Right hindlimb (tissue), 1 donor: ENCODE data around the gene GRM8.

Experiments
- DNase-seq: peaks from one replicate; pipeline ENCODE4 v3.0.0-alpha.2; 2018

The GRM8 gene

DNA sequence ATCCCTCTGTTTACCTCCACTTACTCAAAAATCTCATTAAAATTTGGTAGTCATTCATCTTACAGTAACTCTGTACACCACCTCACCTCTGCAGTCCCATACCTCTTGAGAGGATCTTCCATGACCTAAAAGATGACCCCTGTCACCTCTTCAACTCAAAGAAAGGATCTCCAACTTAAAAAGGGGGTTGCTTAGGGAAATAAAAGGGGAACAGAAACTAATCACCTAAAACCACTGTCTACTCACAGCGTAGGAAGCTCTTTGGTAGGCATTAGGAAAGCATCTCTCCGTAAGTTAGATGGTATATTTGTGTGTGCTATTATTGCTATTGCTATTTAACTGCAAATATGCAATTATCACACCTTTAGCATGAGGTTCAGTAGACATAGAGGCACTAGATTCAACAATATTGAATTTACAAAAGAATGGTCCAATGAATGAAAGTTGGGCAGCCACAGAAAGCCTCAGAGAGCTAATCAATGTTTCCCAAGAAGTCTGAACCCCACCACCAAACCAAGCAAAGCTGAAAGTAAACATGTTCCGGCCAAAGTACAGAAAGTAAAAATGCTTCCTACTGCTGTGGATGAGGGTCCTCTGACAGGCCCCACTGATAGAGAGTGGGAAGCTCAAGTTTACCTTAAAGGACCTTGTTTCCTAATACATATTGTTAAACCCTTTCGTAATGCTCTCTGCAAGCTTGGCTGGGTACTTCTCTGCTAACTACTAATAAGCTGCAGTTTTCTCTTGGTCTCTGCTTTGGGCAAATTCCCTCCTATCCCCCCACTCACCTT, 105.8 kb downstream of the GRM8 start:
- no peak for DNase-seq

DNA sequence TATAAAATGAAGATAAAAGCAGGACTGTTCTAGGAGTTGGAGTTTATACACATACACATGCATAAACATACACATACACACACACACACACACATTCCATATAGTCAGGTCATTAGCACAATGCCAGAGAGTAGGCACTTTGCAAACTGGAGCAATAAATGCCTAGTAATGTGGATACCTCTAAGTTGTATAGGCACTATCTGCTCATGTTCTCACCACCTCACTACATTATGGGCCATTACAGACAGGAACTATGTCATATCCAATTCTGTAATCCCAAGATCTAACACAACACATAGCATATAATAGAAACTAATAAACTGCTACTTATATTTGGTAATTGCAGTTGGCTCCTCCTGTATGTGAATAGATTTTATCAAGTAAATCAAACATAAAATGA, 115.6 kb downstream of the GRM8 start:
- DNase-seq = no peak

DNA sequence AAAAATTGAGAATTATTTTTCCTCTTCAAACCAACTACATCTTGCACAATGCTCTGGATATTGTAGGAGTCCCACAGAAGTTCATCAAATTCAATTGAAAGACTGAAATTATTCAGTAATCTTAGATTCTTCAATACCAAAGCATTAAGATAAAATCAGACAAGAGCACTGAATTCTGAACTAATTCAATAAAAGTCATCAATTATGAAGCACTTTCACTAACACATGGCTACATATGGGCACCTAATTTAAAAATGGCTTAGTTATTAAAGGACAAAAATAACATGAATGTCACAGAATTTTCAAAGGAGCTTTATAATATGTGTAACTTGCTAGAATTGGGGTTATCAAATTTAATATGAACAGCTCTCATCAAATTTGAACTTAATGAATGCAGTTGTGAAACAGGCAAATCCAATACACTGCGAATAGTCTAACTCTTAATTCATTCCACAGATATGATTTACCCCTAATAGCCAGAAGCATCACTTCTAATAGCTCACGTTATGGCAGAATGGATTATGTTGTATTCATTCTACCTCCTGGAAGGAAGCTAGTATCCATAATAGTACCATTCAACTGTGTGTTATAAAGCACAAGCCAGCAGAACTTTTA, 116.8 kb downstream of the GRM8 start:
- no peak for DNase-seq

DNA sequence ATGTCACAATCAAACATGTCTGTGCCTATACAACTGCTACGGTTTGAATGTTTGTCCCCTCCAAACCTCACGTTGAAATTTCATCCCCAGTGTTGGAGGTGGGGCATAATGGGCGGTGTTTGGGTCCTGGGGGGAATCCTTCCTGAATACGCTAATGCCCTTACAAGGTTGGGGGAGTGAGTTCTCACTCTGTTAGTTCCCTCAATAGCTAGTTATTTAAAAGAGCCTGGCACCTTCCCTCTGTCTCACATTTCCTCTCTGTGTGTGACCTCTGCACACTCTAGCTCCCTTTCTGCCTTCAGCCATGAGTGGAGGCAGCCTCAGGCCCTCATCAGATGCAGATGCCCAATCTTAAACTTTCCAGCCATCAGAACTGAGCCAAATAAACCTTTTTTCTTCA, 129.5 kb downstream of the GRM8 start:
- no peak for DNase-seq

DNA sequence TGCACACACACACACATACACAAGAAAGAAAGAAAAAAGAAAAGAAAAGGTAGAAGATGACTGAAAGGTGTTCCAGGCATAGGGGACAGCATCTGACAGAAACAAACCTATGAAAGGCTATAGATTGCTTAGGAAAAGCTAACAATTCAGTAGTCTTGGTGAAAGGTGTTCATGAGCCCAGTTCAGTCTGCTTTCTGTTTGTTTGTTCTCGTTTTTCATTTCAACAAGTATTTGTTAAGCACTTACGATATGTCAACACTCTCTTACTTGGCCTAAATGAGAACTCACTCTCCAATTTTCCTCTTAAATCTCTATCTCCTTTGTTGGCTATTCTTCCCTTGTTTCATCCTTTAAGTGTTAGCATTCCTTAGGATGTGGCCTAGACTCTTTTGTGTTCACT, 133.2 kb downstream of the GRM8 start:
- DNase-seq = no peak

DNA sequence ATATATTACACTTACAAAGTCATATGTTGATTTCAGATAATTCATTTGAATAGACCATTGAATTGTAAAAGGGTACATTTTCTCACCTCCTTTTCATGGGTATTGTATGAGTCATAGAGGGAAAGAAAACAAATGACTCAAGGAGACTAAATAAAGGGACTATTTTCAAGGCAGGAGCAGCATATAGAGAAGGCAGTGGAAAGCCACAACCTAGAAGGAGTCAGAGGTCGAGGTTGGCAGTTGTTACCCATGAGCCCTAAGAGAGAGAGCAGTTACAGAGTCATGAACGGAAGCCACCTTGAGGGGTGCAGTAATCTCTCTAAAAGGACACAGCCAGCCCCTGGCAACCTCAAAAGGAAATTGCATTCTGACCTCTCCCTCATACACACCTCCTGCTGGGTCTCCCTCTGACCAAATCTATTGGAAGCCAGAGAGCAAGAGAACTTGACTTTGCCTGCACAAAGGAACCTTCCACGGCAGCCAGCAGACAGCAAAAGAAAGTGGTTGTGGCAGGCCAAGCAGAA, 137.9 kb downstream of the GRM8 start:
- DNase-seq = no peak

DNA sequence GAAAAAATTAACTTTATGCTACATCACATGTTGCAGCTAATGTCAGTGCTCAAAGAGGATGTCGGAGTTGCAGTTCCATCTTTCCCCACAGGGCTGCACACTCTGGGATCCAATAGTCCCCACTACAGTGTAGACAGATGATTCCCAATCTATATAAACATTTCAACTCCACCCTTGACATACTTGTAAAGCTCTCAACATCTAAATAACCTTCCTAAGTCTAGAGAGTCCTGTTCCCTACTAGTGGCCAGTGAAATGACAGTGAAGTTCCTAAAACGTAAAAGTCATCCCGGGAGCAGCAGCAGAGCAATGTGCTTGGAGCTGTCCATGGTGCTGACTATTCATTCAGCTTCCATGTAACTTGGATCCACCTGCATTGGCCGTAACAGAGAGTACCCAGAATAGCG, 145.1 kb downstream of the GRM8 start:
- peak; percentile 46 for DNase-seq

DNA sequence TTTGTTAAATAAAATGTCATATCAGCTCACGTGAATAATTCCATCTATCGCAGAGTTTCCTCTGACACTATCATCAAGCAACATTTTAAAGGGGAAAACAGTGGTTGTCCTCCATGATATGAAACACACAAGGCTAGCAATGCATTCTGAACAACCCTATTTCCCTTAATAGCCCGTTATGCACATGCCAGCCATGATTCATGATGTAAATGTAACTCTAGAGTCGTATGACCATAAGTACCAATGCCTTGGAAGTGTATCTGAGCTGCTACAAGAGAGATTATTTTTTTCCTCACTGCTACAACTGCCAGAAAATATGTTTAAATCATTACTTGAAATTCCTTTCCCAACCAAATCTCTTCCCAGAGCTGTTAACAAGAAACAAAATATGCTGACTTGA, 159.4 kb downstream of the GRM8 start:
- DNase-seq = no peak

DNA sequence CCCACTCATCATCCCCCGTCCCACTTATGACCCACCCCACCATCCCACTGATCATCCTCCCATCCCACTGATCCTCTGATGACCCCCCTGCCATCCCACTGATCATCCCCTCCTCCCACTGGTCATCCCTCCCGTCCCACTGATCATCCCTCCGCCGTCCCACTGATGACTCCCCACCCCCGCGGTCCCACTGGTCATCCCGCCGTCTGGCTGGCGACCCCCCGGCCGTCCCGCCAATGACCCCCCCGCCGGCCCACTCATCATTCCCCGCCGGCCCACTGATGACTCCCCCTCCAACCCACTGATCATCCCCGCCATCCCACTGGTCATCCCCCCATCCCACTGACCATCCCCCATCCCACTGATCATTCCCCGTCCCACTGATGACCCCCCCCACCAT, 161.1 kb downstream of the GRM8 start:
- DNase-seq = no peak

DNA sequence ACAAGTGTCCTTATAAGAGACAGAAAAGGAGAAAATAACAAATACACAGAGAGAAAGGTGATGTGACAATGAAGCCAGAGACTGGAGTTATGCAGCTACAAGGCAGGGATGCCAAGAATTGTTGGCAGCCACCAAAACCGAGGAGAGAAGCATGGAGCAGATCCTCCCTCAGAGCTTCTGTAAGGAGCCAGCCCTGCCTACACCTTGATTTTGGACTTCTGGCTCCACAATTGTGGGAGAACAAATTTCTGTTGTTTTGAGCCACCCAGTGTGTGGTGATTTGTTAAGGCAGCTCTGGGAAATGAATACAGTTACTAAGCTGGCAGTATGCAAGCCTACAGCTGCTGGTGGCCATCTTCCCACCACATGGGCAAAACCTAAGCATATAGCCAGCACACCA, 163.6 kb downstream of the GRM8 start:
- DNase-seq = no peak

DNA sequence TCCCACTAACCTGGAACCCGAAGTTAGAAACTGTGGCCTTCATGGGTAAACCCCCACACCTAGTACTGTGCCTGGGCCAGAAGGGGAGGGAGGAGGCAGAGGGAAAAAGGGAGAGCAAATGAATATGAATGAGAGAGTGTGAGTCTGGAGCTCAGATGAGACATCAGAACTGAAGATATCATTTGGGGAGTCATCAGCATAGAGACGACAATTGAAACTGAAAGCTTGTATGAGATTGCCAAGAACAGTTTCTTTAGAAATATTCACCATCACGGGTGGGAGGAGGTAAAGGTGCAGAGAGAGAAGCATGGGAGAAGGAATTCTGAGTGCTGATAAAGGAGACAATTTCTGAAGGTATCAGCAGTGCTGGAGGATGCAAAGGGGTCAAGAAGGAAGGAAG, 171.2 kb downstream of the GRM8 start:
- DNase-seq = no peak

DNA sequence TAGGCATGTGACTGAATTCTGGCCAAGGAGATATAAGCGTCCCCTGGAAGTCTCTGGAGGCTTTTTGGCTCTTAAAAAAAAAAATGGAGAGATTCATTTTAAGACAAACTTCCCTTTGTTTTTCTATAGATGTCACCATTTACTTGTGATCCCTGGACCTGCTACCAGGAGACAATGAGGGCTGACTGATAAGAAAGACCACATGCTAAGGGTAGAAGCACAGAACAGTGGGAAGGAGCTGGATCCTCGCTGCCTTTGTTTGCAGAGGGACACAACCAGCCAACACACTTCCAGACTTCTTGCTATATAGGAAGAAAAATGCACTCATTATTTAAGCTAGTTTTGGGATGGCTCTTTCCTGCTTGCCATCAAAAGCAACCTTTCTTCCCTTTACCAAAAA, 172.2 kb downstream of the GRM8 start:
- no peak for DNase-seq

DNA sequence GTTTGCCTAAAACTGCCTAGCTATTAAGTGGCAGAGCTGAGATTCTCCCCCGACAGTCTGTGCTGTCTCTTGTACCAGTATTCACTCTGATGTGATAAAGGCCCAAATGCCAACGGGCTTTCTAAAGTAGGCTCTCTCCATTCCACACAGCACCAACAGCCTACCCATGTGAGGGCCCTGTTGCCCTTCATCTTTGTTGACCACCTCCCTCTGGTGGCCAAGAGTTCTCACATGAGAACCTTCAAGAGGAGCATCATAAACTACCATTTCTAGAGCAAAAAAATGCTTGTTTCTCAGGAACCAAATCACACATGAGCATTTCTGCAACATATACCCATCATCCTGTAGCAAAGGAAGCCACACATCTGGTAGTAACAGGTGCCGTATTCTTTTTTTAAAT, 185.8 kb downstream of the GRM8 start:
- no peak for DNase-seq

DNA sequence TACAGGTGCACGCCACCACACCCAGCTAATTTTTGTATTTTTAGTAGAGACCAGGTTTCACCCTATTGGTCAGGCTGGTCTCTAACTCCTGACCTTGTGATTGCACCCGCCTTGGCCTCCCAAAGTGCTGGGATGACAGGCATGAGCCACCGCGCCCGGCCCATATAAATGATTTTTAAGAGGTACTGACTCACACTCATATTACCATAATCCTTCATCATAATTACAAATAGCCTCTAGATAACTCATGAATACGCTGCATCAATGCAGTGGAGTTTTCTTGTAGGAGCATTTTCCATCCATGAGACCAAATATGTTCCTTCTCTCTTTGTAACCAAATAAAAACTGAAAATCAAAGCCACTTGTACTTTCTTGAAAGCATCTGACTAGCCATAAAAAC, 193.3 kb downstream of the GRM8 start:
- DNase-seq = no peak

DNA sequence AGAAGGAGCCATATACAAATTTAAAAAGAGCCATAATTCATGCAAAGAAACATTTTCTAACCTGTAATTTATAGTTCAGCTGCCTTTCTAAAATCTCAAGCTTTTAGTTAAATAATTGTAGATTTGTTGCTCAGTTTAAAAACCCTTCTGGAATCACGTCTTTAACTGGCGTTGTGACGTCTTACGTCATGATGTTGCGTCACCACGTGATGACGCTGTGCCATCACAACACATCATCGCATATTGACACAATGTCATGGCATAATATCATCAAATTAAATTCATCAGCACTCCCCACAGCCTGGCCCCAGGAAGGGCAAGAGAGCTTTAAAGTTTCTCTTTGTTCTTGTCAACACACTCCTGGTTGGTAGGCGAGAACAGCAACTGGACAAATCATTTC, 194.8 kb downstream of the GRM8 start:
- no peak for DNase-seq

DNA sequence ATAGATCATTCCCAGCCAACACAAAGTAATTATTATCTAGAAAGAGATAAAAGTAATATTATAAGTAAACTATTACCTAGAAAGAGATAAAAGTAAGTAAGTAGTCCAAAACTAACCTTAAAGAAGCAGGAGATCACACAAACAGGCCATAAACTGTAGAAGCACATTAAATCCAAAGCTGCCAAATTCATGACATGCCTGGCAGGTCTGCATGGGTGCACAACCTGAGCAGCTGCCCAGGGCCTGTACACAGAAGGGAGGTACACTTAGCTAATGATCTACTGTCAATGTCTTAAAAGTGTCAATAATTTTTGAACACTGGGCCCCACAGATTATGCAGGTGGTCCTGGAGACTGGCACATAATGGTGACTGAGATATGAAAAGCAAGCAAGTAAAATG, 196.5 kb downstream of the GRM8 start:
- no peak for DNase-seq

DNA sequence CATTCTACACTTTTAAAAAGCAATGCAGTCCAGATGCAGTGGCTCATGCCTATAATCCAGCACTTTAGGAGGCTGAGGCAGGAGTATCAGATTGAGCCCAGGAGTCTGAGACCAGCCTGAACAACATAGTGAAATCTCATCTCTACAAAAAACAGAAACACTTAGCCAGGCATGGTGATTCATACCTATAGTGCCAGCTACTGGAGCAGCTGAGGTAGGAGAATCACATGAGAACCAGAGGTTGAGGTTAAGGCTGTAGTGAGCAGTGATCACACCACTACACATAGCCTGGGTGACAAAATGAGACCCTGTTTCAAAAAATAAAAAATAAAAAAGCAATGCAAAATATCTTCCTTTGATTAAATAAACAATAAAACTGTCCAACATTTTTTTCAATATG, 205.2 kb downstream of the GRM8 start:
- no peak for DNase-seq

DNA sequence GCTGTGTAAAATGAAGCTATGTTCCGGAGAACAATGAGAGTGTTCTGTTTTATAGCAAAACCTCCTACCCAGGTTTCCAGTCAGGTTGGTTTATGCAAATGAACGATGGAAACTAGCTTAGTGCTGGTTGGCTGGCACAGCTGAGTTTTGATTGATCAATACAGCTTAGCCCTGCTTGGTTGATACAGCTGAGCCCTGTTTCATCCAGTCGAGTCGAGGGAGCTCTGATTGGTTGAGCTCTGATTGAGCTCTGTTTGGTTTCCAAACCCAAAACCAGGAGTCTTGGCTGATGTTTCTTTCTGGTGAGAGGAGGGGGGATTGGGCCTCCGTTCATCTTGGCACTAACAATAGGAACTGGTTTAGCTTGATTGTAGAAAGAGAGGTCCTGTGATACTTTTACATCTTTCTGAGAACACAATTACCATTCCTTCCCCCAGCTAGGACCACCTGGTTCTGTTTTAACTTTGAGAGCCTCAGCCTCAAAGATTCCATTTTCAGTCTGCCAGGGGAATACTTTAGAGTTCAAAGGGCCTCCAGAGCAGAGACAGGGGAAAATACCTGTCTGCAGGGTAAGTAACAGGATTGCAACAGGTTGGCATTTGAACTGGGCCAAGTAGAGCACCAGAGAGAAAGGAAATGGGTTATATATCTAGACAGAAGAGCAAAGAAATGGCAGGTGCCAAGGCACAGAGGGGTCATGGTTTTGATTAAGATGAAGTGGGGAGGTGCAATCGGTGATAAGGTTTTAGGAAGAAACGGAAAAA, 210.9 kb downstream of the GRM8 start:
- DNase-seq = no peak

DNA sequence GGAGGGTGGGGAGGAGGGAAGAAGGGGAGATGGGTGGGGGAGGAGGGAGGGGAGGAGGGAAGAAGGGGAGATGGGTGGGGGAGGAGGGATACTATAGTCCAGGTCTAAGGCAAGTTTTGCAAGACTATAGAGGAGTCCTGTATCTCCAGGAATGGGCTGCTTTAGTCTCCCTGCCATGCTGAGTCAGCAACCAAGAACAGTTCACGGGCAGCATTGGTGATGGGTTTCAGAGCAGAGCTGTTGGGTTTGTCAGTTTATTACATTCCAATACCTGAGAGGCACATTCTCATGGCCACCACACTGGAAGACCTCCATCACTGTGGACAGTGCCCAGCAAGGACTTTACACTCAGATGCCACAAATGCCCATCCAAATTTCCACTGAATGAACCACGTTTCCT, 212.7 kb downstream of the GRM8 start:
- no peak for DNase-seq

DNA sequence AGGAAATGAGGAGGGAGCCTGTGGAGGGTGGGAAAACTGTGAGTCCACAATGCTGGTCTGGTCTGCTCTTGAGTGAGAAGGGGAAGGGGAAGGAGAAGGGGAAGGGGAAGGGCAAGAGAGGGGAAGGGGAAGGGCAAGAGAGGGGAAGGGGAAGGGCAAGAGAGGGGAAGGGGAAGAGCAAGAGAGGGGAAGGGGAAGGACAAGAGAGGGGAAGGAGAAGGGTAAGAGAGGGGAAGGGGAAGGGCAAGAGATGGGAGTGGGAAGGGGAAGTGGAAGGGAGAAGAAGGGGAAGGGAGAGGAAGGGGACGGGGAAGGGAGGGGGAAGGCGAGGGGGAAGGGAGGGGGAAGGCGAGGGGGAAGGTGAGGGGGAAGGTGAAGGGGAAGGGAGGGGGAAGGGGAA, 213.2 kb downstream of the GRM8 start:
- DNase-seq = no peak

DNA sequence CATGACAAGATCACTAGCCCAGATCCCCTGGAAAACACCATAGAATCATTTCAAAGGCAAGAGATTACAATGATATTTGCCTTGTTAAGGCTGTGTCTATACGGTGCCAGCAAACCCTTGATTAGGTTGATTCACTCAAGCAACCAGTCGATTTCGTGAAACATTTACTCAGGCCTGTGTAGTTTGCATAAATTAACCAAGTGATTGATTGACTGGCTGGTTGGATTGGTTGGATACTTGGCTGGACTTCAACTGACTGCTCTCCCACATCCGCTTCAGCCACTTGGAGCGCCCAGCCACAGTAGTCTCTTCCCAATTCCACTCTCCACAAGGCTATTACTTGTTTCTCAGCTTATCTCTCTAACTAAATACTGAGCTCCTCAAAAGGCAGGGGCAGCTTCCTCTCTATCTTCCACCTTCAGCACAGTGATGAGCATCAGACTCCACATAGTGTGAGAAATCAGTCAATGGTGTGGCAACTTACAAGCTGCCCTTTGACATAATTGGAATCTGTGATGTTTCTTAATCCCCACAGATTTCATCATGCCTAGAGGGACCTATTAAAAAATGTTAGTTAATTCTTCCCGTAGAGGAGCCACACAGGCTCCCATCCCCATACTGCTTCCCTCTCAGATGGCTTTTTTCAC, 217.4 kb downstream of the GRM8 start:
- no peak for DNase-seq

DNA sequence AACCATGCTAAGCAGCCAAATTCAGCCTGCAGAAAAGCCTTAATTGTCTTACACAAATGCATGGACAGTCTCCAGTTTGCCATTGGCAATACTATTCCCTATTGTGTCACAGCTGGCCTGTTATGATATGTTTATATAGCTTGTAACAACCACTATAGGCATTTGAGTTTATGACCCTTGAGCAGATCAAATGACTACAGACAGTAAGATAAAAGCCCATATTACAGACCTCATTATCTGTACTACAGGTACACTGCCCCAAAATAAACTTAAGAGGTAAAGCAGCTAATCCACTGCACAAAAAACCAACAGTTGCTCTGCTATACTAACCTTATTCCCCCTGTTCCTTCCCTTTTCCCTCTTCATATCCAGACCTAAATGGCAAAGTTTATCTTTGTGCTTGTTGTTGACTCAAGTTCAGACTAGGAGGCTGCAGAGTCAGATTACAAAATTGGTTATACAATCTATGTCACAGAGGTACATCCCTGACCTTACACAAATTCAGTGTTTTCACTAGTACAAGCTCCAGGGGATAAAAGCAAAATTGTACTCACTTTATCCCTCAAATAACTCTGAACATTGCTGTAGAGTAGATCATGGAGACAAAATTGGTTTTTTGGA, 218.4 kb downstream of the GRM8 start:
- DNase-seq = no peak

DNA sequence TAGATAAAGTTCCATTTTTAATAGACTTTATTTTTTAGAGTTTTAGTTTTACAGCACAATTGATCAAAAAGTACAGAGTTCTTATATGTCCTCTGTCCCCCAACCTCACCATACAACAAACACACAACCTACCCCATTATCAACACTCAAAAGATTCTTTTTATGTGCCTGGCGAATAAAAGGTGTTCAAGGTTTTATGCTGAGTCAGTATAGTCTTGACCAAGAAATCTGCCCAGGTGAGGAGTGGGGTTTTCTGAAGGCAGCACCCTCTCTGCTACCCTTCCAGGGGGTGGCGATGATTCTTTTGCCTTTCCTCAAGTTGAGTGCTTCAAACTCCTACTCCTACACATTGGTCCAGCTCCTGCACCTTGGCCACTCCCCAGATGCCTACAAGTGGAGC, 222.9 kb downstream of the GRM8 start:
- no peak for DNase-seq
